GM21717 (cell line): ENCODE data around the gene ABHD13.
"Not testable (repeated sequence)": the region's sequence is repeated elsewhere in the genome, so short reads cannot be mapped to it uniquely, and the experiment has no call there.

Source experiments
- ATAC-seq: cut with Tn5 transposase; IDR thresholded peaks from one replicate; pipeline ENCODE4 v1.9.1; 2021; ENCODE audit warnings: mild to moderate bottlenecking, moderate library complexity; ENCODE audit not compliant: unreplicated experiment

The ABHD13 gene

DNA sequence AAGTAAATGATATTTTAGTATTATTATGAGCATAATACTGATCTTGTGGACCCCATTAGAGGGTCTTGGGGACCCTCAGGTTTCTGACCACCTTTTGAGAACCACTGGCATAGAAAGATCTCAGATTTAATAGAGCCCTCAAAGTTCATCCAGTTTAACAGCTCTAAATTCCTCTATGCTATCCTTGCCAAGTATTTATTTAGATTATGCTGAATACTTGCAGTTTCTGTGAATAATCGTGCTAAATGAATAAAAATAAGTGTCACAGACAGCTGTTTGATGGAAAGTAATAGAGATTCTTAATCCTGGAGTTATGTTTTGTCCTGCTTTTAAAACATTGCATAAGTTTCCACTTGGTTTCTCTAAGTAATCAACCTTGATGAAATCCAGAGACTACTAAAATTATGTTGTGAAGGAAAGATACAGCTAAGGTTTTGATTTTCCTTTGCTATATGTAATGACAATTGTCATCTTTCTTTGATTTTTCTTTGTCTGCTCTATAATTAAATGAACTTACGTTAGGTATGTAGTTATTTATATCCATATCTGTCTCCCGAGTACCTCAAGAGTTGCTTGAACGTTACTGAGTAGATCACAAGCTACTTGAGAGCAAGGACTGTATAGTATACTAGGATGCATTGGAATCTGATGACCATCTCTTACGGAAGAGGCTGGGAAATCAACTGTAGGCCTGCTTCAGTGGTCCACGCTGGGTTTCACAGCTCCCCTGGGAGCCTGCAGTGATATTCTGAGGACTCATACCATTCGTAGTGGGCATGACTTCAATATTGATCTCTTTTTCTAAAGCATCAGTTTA lies 5.7 kb downstream of the ABHD13 start:
- ATAC-seq, result no peak

GRCh38 chr13:108225440-108225839 lies 7.2 kb downstream of the ABHD13 start:
- no peak for ATAC-seq

- no peak for ATAC-seq
These were observed 8.0 kb downstream of the ABHD13 start for GRCh38 chr13:108226184-108226583.

GRCh38 chr13:108227651-108228272 lies 9.6 kb downstream of the ABHD13 start:
- ATAC-seq, result no peak

DNA sequence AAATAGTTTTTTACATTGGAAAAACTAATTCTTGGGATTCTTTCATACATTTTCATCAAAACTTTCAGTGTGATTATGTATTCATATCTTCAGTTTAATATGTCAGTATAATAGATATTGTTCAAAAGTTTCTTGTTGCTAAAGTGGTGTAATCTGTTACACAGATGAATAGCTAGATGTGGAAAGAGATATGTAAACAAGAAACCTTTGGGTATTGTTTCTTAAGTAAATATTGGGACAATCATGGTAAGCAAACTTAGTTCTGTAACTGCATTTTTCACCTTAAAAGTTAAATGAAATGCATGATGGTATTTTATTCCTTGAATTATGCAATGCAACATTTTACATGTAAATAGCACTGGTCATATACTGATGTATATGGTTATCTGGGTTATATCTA lies 12.2 kb downstream of the ABHD13 start:
- ATAC-seq, result no peak

DNA sequence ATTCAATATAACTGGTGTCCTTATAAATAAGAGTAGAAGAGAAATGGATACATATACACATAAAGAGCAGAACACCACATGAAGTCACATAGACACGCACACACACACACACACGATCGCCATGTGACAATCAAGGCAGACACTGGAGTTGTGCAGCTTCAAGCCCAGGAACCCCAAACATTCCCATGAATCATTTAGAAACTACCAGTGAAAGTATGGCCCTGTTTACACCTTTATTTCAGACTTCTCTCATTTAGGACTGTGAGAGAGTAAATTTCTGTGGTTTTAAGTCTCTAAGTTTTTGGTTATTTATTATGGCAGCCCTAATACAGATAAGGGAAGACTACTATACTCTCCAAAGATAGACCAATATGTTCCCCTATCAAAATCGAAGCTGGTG lies 31.0 kb downstream of the ABHD13 start:
- peak; percentile 62 for ATAC-seq

GRCh38 chr13:108257248-108257647 lies 39.1 kb downstream of the ABHD13 start:
- no peak for ATAC-seq

DNA sequence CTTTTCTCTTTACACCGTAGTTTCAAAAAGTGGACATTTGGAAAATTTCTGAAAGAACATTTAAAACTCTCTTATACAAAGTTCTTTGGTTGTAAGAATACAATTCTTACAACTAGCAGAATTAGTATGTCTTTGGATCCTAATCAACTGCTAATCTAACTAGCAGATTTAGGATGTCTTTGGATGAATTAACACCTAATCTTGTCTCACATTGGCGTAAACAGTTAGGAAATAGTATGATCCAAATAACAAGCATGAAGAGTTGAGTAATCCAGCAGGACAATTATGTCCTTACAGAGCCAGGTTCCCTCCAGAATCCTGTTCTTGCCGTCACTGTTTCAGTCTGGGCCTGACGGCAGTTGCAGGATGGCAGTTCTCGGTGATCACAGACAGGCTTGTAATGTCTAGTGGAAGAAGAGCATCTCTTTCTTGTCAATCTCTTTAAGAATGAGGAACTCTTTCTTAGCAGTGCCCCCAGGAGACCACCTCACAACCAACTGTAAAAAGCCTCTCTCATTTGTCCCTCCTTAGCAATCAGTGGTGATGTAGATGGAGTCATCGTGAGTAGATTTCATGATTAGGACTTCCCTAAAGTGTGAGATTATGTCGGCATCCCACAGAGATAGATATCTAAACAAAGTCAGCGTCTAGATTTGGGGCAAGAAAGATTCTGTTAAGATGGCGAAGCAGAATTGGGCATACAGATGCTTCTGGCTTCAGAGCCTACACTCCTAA lies 45.6 kb downstream of the ABHD13 start:
- ATAC-seq, result no peak

- no peak for ATAC-seq
These were observed 48.3 kb downstream of the ABHD13 start for GRCh38 chr13:108266321-108266990.

GRCh38 chr13:108267347-108267746 lies 49.2 kb downstream of the ABHD13 start:
- no peak for ATAC-seq

DNA sequence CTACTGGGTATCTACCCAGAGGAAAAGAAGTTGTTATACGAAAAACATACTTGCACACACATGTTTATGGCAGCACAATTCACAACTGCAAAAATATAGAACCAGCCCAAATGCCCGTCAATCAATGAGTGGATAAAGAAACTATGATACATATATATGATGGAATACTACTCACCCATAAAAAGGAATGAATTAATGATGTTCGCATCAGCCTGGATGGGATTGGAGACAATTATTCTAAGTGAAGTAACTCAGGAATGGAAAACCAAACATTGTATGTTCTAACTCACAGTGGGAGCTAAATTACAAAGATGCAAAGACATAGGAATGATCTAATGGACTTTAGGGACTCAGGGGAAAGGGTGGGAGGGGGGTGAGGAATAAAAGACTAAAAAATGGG lies 49.7 kb downstream of the ABHD13 start:
- ATAC-seq, result not testable (repeated sequence)

DNA sequence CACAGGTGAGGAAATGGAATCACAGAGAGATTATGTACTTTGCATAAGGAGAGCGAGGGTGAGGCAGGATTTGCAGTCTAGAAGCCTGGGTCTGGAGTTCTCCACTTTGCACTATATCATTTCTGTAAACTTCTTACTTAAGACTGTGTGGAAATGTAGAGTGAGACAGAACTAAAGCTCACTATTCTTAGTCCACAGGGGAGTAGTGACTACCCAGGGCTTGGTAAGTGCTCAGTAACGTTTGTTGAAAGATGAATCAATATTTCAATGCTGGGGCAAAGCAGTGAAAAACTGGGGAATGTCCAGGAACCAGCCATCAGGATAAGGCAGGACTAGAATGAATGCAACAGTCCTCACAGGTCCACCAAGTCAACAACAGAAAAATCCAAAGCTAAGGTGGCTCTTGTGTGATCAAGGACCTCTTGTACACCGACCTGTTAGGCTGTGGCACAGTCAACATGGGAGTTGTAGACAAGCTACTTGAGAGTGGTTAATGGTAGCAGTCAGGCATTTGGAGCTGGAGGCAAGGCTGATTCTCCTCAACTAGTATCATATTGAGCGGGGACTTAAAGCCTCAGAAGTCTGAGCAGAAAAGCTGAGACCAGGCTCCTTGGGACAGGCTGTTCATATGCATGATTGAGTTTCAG lies 50.4 kb downstream of the ABHD13 start:
- no peak for ATAC-seq

DNA sequence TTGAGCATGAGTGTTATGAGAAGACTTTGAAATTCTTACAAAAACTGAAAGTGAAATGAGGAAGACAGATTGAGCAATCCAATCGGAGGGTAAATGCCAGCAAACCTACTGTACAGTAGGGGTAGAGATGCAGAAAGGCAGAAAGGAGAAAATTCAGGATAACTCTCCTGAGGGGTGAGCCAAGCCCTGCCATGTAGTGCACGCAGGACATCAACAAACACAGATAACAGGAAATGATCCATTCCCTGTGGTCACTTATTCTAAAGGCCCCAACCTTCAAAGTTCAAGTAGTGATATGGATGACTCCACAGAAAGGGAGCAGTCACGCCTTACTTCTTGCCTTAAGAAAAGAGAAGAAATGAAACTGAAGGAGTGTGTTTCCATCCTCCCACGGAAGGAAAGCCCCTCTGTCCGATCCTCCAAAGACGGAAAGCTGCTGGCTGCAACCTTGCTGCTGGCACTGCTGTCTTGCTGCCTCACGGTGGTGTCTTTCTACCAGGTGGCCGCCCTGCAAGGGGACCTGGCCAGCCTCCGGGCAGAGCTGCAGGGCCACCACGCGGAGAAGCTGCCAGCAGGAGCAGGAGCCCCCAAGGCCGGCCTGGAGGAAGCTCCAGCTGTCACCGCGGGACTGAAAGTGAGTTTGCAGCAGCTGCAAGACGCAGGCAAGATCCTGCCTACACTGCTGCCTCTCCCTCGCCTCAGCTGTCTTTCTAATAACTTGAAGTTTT lies 51.6 kb downstream of the ABHD13 start, which contains the start of gene TNFSF13B:
Gene TNFSF13B (plus strand): TSS at position 118 of the 728 bp plus-strand sequence. CDS start 178 bp downstream, at position 296.
- ATAC-seq, result peak; percentile 73

DNA sequence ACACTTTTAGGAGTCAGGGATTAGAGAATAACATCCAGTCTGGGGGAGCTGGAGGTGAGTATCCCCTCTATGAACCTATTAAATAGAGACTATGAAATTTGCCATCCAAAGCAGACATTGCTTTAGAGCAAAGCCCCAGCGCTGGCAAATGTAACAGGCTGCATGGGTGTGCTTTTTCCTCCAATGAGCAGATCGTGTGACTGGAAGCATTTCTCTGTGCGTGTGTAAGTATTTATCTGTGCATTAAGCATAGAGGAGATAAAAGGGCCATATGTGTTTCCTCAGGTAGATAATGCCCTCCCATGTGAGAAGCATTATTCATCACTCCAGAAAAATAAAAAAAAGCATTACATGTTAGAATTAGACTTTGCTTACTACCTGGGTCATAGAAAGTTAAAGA lies 52.2 kb downstream of the ABHD13 start:
- peak; percentile 10 for ATAC-seq

DNA sequence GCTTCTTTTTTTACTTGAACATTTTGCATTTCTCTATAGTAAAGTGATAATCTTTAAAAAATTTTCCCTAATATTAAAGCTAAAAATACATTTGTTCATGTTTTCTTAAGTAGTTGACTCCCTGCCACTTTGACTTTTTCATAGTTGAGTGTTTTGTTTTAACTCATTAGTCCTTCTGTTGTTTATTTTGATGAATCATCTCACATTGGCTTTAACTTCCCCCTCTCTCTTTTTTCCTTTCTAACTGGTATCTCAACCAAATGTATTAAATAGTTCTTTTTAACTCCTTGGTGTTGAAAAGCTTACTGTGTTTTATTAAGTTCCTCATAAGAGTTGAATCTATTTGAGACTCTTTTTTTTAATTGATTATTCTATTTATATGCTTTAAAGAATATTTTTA lies 54.1 kb downstream of the ABHD13 start:
- ATAC-seq, result no peak

DNA sequence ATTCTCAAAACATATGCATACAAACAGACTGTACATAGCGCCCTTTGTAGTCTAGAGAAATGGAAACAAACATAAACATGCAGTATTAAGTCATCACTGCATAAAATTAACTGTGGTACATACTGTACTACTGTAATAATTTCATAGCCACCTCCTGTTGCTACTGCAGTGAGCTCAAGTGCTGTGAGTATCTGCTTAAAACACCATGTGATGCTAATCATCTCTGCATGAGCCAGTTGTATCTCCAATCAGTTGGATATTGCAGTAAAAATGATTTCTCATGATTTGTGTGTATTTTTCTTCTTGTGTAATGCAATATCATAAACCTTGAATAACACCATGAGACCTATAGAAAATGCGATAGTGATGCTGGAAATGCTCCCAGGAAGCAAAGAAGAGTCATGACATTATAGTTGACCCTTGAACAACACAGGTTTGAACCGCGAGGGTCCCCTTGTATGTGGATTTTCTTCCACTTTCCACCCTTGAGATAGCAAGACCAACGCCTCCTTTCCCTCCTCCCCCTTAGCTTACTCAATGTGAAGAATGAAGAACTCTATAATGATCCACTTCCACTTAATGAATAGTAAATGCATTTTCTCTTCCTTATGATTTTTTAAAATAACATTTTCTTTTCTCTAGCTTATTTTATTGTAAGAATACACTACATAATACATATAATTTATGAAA lies 55.4 kb downstream of the ABHD13 start:
- no peak for ATAC-seq

DNA sequence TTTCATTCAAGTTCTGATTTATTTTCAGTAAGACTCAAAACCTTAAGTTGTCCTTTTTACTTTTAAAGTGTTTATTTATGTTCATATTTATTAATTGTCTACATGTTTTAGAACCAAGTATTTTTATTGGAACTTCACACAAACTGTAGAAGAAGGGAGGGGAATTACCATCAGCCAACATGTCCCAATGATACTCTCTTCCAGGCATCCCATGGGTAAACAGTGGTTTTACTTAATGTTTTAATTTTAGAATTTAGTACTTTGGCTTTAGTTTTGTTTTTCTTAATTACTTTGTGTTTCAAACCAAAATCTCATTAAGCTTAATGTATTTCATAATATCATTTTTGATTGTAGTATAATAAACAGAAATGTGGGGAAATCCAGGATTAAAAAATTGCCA lies 56.5 kb downstream of the ABHD13 start:
- ATAC-seq, result no peak

DNA sequence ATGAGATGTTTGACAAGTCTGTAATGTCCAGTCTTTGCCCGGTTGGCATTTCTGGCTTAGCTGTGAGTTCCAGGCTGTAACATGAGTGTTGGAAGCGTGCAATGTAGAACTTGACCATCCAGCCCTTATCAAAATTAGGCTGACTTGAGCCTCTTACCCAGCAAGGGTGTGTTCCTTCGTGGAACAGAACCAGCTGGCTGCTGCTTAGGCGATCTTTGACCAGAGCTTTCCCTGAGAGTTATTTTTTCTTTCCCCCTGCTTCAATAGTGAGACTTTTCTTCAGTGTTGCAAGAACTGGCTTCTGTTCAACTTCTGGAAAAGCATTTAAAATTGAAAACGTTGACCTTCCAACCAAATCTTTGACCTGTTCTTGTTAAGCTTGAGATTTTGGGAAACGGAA lies 57.9 kb downstream of the ABHD13 start:
- ATAC-seq, result no peak

DNA sequence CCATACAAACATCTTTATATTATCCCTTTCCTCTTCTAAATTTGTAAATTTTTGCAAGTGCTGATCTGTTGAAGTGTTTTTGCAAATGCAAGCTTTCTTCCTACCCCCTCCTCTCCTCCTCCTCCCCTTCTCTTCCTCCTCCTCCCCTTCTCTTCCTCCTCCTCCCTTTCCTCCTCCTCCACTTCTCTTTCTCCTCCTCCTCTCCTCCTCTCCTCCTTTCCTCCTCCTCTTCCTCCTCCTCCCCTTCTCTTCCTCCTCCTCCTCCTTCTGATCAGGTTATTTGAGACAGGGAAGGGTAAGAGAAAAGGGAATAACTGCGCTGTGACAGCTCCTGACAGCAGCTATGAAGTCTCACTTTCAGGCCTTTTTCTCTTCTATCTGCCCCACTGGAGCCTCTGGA lies 60.3 kb downstream of the ABHD13 start:
- no peak for ATAC-seq
